CD4-positive, alpha-beta T cell treated with Interferon alpha-2 for 1 hour (primary cell): Measurements from ENCODE around the gene RREB1.
"Not testable (repeated sequence)": the region's sequence is repeated elsewhere in the genome, so short reads cannot be mapped to it uniquely, and the experiment has no call there.

Experiments used
- DNase-seq, 2 donors: peaks; one replicate each; pipeline ENCODE4 v3.0.0-alpha.2; 2020 to 2022

RREB1 gene

DNA sequence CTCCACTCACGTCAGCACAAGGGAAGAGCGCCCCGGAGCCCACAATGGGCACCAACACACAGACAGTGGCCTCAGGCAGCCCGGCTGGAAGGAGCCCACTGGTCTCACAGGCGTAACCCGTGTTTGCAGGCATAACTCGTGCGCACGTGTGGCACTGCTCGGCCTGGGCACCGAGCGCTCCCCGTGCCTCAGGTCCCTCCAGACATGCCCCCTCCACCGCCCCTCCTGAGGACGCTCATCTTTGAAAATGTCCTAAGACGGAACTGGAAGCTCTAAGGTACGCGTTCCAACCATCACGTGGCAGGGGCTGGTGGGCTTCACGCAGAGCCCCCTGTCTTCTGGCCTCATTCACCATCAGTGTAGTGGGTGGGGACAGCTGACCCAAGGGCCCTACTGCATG lies 160.6 kb downstream of the RREB1 start:
- DNase-seq, result no peak

DNA sequence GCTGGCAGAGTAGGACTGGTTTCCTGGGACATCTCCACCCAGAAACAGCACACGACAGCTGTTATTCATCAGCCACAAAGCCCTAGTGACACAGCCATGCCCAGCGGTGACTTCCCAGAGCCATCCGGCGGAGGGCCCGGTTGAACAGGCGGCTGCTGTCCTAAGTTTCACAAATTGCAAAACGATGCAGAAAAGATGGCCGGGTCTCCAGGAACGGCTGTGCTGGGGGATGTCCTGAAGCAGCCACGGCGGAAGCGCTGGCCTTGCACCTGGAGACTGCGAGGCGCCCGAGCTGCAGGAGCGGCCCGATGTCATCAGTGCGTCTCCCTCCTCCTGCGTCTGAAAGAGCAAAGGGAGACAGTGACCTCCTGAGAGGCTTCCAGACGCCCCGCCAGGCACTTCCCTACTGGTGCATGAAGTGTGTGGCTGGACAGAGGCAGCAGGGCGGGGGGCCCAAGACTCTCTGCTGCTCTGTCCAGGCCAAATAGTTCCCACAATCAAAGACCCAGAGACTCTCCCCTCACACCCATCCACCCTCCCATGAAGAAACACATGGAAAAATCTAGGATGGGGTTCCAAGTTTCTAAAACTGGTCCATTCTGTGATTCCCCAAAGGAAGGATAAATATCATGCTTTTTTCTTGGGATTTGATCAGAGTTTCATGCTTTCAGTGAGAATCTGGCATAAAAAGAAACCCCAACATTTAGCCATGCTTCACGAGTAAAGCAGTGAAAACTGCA lies 161.2 kb downstream of the RREB1 start:
- no peak for DNase-seq

DNA sequence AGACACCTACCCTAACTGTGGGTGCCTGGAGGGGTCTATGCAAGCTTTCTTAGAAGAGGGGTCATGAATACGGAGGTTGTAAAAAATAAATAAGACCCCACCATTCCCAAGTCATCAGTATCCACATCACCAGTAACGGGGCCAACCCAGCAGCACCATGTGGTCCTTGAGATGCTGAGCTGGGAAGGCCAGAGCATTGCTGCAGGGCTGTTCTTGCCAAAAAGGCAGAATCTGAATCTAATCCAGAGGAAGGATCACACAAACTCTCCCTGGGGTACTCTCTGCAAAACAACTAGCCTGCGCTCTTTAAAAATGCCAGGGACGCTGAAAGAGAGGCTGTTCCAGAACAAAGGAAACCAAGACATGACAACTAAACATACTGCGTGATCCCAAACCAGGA lies 162.1 kb downstream of the RREB1 start:
- no peak for DNase-seq

DNA sequence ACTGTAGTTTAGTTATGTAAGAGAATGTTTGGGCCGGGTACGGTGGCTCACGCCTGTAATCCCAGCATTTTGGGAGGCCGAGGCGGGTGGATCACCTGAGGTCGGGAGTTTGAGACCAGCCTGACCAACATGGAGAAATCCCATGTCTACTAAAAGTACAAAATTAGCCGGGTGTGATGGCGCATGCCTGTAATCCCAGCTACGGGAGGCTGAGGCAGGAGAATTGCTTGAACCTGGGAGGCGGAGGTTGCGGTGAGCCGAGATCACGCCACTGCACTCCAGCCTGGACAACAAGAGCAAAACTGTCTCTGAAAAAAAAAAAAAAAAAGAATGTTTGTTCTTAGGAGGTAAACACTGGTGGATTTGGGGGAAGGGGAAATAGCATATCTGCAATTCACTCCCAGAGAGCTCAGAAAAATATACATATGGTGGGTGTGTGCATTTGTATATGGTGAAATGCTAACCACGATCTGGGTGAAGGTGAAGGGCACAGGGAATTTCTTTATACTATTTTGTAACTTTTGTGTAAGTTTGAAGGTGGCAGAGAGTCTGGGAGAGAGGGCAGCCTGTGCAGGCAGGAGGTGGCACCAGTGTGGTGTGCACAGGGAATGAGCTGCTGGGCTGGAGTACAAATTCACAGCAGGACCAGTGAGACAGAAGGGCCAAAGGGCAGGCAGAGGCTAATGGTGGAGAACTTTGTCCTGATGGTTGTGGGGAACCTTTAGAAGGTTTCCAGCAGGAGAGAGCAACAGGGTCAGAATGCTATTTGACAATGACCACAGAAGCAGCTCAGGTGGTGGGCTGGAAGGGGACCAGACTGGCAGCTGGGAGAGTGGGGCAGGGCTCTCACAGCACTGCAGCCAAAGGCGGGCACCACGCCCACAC lies 162.8 kb downstream of the RREB1 start:
- DNase-seq, result no peak

DNA sequence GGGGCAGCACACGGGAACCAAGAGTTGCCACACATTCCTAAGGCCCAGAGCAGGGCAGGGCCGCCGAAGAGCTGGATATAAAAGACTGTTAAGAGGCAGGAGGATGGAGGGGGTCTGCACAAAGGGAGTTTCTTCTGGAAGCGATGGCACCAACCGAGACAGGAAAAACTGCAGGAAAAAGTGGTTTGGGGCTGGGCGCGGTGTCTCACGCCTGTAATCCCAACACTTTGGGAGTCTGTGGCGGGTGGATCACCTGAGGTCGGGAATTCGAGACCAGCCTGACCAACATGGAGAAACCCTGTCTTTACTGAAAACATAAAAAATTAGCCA lies 163.4 kb downstream of the RREB1 start:
- DNase-seq, result no peak

DNA sequence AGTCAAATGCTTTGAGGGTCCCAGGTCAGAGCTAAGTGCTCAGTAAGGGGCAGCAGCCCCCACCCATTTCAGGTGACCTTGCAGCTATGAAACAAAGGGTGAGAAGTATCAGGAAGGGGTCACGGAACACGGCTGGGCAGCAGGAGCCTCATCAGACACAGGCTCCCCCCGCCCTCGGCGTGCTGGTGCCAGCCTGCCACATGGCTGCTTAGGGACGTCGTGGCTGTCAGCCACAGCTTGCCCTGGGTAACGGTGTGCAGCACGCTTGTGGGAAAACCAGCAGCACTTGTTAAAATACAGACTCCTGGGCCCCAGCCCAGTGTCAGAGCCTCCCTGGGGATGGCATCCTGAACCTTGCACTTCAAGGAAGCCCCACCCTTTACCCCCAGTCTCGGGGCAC lies 165.9 kb downstream of the RREB1 start:
- no peak for DNase-seq

DNA sequence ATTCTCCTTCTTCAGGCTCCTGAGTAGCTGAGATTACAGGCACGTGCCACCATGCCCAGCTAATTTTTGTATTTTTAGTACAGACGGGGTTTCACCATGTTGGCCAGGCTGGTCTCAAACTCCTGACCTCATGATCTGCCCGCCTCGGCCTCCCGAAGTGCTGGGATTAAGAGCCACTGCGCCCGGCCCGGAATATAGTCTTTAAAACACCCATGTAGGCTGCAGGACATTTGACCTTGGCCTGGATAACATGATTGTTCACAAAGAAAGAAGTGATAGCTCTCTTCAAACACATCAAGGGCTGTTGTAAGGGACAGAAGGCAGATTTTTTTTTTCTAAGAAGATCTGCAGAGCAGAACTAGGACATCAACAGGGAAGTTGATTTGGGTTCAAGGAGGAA lies 166.8 kb downstream of the RREB1 start:
- not testable (repeated sequence) for DNase-seq

DNA sequence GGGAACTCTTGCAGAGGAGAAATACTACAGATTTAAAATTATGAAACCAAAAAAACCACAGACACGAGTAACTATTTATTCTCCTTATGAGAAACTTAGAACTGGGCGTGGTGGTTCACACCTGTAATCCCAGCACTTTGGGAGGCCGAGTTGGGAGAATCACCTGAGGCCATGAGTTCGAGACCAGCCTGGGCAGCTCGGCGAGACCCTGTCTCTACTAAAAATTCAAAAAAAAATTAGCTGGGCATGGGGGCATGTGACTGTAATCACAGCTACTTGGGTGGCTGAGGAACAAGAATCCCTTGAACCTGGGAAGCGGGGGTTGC lies 168.4 kb downstream of the RREB1 start:
- DNase-seq, result no peak

DNA sequence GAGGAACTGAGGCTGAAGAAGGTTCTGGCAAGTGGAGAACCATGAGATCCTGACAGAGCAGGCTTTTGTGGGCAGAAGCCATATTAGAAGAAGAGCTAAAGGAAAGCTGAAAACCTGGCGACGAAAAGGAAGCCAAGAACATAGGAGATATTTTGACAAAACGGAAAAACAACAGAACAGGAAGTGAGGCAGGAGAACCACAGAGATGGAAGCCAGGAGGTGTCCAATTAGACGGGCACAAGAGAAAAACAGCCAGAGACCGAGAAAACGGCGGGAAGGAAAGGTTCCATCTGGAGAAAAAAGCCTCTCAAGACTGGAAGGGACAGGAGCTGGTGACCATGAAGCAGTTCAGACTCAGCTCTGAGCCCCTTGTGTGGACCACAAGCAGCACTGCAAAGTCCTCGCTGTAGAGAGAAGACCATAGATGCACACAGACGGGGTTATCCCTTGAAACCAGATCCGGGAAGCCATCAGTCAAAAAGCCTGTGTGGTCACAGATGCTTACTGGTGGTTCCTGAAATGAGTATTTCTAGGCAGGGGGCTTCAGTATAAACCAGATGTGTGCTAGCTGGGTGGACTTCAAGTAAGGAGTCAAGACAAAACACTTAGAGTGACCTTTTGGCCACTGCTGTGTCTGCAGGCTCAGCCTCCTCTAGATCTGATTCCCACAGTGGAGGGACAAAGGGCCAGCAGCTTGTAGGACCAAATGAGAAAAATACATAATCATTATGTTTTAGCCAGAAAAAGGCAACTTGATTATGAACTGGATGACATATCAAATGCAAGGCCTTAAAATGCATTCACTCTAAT lies 174.5 kb downstream of the RREB1 start:
- DNase-seq, result no peak

DNA sequence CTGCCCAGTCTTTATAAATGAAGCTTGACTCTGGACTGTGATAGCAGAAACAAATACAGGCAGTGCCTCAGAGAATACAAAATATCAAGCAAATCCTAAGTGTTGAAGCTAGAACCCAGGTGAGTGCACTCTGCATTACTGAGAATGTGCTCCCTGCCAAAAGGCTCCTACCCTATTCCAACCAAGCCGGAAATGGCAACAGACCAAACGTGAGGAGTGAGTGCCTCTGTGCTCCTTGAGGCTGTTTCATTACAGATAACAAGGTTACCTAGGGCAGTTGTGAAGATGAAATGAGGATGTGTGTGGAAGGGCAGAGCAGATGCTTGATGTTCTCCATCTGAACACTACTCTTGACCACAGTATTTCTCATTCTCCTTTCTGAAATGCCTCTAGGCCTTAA lies 175.9 kb downstream of the RREB1 start:
- no peak for DNase-seq

DNA sequence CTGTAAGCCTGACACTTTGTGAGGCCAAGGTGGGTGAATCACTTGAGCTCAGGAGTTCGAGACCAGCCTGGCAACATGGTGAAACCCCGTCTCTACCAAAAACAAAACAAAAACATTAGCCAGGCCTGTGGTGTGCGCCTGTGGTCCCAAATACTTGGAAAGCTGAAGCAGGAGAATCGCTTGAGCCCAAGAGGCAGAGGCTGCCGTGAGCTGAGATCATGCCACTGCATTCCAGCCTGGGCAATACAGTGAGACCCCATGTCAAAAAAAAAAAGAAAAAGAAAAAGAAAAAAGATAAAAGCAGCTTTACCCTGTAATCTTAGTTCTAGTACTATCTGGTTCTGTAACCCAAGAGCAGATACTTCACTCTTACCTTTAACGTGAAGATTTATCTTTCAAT lies 177.7 kb downstream of the RREB1 start:
- no peak for DNase-seq

DNA sequence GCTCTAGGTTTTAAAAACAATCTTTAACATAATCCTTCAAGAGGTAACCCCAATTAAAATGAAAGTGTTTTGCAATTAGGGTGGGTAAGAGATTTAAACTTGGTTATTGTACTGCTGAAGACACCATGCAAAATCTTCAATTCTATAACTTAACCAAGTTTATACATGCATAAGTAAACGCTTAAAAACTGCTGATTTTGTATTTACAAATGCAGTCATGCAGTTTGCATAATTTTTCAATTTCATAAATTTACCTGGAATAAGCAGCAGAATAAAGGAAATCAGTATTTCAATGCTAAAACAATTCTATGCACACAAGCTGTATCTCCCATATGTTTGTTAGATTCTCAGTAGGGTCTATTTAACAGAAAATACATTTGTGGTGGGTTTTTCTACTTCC lies 182.3 kb downstream of the RREB1 start:
- no peak for DNase-seq

DNA sequence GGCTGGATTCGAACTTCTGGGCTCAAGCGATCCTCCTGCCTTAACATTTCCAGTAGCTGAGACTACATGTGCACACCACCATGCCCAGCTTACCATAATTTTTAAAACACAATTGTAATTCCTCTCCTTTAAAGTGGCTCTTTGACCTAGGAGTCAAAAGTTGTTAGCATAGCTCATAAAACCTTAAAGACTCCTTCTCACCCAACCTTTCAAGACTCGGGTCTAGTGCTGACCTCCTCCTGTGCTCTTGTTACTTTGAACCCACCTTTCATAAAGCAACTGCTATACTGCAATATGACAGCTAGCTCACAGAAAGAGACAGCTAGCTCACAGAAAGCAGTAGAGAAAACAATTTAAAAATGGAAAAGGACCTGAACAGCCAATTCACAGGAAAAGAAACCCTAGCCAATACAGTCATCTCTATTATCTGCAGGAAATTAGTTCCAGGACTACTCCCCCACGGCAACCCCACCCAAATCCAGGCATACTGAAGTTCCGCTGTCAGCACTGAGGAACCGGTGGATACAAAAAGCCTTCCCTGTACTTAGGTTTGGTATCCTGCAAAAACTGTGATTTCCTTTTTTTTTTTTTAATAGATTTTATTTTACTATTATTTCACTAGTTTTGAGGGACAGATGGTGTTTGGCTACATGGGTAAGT lies 185.0 kb downstream of the RREB1 start:
- no peak for DNase-seq

DNA sequence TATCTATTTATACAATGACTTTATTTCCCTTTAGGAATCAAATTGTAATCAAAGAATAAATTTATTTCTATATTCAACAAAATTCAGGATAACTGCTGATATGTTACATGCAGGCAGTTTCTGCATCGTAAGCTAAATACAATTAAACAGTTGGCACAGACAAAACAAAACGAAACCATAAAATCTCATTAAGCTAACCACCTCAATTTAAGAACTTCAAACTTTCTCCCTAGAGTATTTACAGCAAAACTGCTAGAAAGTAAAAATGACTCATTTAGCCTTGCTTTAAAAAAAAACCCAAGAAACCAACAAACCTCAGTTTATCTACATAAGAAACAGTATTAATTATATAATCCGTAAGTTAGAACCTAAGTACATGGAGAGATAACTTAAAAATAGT lies 188.2 kb downstream of the RREB1 start:
- DNase-seq, result no peak

DNA sequence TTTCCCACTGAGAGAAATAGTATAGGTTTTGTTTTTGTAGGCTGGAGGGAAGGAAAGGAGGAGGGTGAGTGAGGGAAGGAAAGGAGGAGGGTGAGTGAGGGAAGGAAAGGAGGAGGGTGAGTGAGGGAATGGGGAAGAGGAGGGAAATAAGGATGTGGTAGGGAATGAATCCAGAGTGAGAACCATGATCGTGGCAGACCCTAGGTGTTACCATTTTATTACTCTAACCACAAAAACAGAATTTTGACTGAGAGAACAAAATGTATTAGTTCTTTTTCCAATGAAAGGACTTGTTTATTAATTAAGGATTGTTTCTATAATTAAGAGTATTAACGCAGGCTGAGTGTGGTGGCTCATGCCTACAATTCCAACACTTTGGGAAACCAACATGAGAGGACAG lies 188.8 kb downstream of the RREB1 start:
- DNase-seq, result no peak

DNA sequence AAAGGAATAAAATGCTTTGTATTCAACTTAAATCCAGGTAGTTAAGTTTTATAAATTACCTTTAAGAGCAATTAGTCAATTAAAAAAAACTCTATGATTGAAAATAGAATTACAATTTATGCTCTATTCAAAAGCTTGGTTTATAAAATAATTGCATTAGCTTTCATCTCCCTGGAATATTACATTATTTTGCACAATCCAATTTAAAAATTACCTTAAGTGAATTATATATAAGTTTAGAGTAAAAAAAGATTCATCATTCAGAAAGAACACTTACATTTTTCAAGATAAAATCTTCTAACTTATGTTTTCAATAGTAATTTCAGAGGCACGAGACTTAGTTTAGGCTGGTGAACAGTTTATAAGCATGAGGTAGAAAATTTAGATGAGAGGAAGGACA lies 190.4 kb downstream of the RREB1 start:
- no peak for DNase-seq

DNA sequence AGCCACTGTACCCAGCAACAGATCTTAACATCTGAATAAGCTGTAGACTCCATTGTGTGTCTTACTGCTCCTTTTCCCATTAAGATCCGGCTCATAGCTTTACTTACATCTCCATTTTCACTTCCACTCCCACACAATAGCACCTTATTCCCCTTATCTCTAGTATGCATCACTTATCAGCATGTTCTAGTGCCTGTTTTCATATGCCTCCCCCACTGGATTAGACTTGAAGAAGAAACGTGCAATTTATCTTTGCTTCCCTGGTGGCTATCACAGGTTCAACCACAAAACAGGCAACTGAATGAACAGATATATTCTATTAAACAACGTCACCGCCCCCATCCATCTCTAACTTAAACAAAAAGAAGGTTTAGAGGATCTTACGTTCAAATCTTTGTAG lies 193.2 kb downstream of the RREB1 start:
- no peak for DNase-seq
